MM.1S (cell line): ENCODE measurements around the gene HRG.

ENCODE experiments used
- DNase-seq: peaks from one replicate; pipeline ENCODE4 v3.0.0-alpha.2; 2015
- H2AFZ ChIP-seq: fragments of 300-600 bp; sonication (generic); 2 replicates; pipeline ENCODE4 v1.6.0; 2016; ENCODE audit warnings: antibody characterized with exemption, low read length
- H3F3A ChIP-seq: fragments of 300-600 bp; sonication (generic); 2 replicates; pipeline ENCODE4 v1.6.1; 2016; ENCODE audit warnings: mild to moderate bottlenecking, antibody characterized with exemption, low read length, moderate library complexity, mixed read lengths; ENCODE audit not compliant: insufficient read depth
- H3K27ac ChIP-seq: fragments of 300-600 bp; sonication (generic); 2 replicates; pipeline ENCODE4 v1.5.1; 2016; ENCODE audit warnings: mild to moderate bottlenecking, low read length
- H3K27me3 ChIP-seq: fragments of 300-600 bp; sonication (generic); replicated peaks from 2 replicates; pipeline ENCODE4 v1.6.0; 2016; ENCODE audit warnings: low read length; ENCODE audit not compliant: insufficient read depth
- H3K36me3 ChIP-seq: fragments of 300-600 bp; sonication (generic); replicated peaks from 2 replicates; pipeline ENCODE4 v1.6.1; 2016; ENCODE audit warnings: mild to moderate bottlenecking, low read length, mixed read lengths; ENCODE audit not compliant: insufficient read depth
- H3K4me1 ChIP-seq: fragments of 300-600 bp; sonication (generic); 2 replicates; pipeline ENCODE4 v1.6.1; 2016; ENCODE audit warnings: low read length, mixed read lengths
- H3K4me2 ChIP-seq: fragments of 300-600 bp; sonication (generic); 2 replicates; pipeline ENCODE4 v1.6.0; 2016; ENCODE audit warnings: low read depth, low read length
- H3K4me3 ChIP-seq: fragments of 300-600 bp; sonication (generic); 2 replicates; pipeline ENCODE4 v1.5.1; 2016; ENCODE audit warnings: low read length, mixed read lengths
- H3K79me2 ChIP-seq: fragments of 300-600 bp; sonication (generic); 2 replicates; pipeline ENCODE4 v1.6.1; 2016; ENCODE audit warnings: mixed run types, low read length, mixed read lengths
- H3K9ac ChIP-seq: fragments of 300-600 bp; sonication (generic); 2 replicates; pipeline ENCODE4 v1.6.1; 2016; ENCODE audit warnings: low read length, mixed read lengths
- H3K9me2 ChIP-seq: fragments of 300-600 bp; sonication (generic); replicated peaks from 2 replicates; pipeline ENCODE4 v1.6.1; 2016; ENCODE audit warnings: mild to moderate bottlenecking, low read length, mixed read lengths; ENCODE audit not compliant: insufficient read depth
- H3K9me3 ChIP-seq: fragments of 300-600 bp; sonication (generic); replicated peaks from 2 replicates; pipeline ENCODE4 v1.6.1; 2016; ENCODE audit warnings: mild to moderate bottlenecking, low read length, mixed read lengths; ENCODE audit not compliant: insufficient read depth
- H4K20me1 ChIP-seq: fragments of 300-600 bp; sonication (generic); 2 replicates; pipeline ENCODE4 v1.6.1; 2016; ENCODE audit warnings: mild to moderate bottlenecking, low read length, moderate library complexity, mixed read lengths; ENCODE audit not compliant: insufficient read depth
- CTCF ChIP-seq: fragments of 300-600 bp; sonication (generic); IDR thresholded peaks from 2 replicates; pipeline ENCODE4 v1.5.1; 2016; ENCODE audit warnings: antibody characterized with exemption, low read length, mixed read lengths
- EZH2 ChIP-seq: fragments of 300-600 bp; sonication (generic); optimal IDR thresholded peaks from 2 replicates; pipeline ENCODE3; 2017; ENCODE audit warnings: low read depth, mild to moderate bottlenecking, antibody characterized with exemption, low read length, mixed read lengths
- EZH2phosphoT487 ChIP-seq: fragments of 300-600 bp; sonication (generic); IDR thresholded peaks from 2 replicates; pipeline ENCODE4 v1.6.1; 2018; ENCODE audit warnings: antibody characterized with exemption, low read length

HRG gene

GRCh38 chr3:186651678-186652215 lies 14.1 kb upstream of the HRG start:
- no peak overlapping the region for H2AFZ ChIP-seq
- H3K36me3 ChIP-seq: no peaks in the 10 kb centered on the region
- no peak overlapping the region for H3K27ac ChIP-seq
- H3K27me3 ChIP-seq: no peaks in the 10 kb centered on the region
- no peak for DNase-seq
- H3K4me1 ChIP-seq: peaks cover 19% of the 10 kb centered on the region
- no peaks in the 10 kb centered on the region for H3K9me2 ChIP-seq
- H3K9ac ChIP-seq: no peak overlapping the region
- H3K9me3 ChIP-seq: no peaks in the 10 kb centered on the region; the same call in 1 of the 2 replicates
- no peak overlapping the region for H3K4me2 ChIP-seq
- no peak overlapping the region for H3K4me3 ChIP-seq
- no peak for TF ChIP-seq EZH2phosphoT487
- no peak for TF ChIP-seq CTCF
- no peak for TF ChIP-seq EZH2
- H3F3A ChIP-seq: peaks cover 3% of the 10 kb centered on the region; the same call in 1 of the 2 replicates
- no peaks in the 10 kb centered on the region for H3K79me2 ChIP-seq
- H4K20me1 ChIP-seq: no peaks in the 10 kb centered on the region

GRCh38 chr3:186653080-186653707 lies 12.6 kb upstream of the HRG start:
- no peak for TF ChIP-seq CTCF
- no peak for TF ChIP-seq EZH2
- TF ChIP-seq EZH2phosphoT487: no peak

GRCh38 chr3:186653984-186654383 lies 11.8 kb upstream of the HRG start:
- DNase-seq: no peak
- H3K27me3 ChIP-seq: no peaks in the 10 kb centered on the region
- H3K36me3 ChIP-seq: no peaks in the 10 kb centered on the region
- no peaks in the 10 kb centered on the region for H3F3A ChIP-seq
- H2AFZ ChIP-seq: no peak overlapping the region
- no peaks in the 10 kb centered on the region for H3K9me2 ChIP-seq
- H3K79me2 ChIP-seq: no peaks in the 10 kb centered on the region
- no peaks in the 10 kb centered on the region for H4K20me1 ChIP-seq
- H3K4me2 ChIP-seq: no peak overlapping the region
- H3K27ac ChIP-seq: no peak overlapping the region
- no peaks in the 10 kb centered on the region for H3K9me3 ChIP-seq
- 0 out of 2 replicates have a peak, but pooled peaks cover 2% of the 10 kb centered on the region for H3K4me1 ChIP-seq
- TF ChIP-seq EZH2phosphoT487 (no peak), EZH2 (no peak), CTCF (no peak)
- no peak overlapping the region for H3K4me3 ChIP-seq
- H3K9ac ChIP-seq: no peak overlapping the region

More at GRCh38 chr3:186653080-186653707, 12.6 kb upstream of the HRG start:
- H3K4me1 ChIP-seq: peaks cover 8% of the 10 kb centered on the region
- no peaks in the 10 kb centered on the region; the same call in 1 of the 2 replicates for H3K9me3 ChIP-seq
- no peak overlapping the region for H2AFZ ChIP-seq
- H3K36me3 ChIP-seq: no peaks in the 10 kb centered on the region
- no peak overlapping the region for H3K4me3 ChIP-seq
- no peak overlapping the region for H3K9ac ChIP-seq
- no peak overlapping the region for H3K27ac ChIP-seq
- H3K79me2 ChIP-seq: no peaks in the 10 kb centered on the region
- no peak for DNase-seq
- H3K4me2 ChIP-seq: no peak overlapping the region
- no peaks in the 10 kb centered on the region for H3K27me3 ChIP-seq
- no peaks in the 10 kb centered on the region for H4K20me1 ChIP-seq
- H3K9me2 ChIP-seq: no peaks in the 10 kb centered on the region
- H3F3A ChIP-seq: no peaks in the 10 kb centered on the region
